B cell (primary cell): ENCODE results near the gene BCL6B.

Experiments
- CTCF ChIP-seq: fragments of 200-600 bp; IDR thresholded peaks from one replicate; pipeline ENCODE4 v1.8.0; 2022; ENCODE audit warnings: antibody characterized with exemption, mild to moderate bottlenecking
- EZH2 ChIP-seq: IDR thresholded peaks from 2 replicates; pipeline ENCODE4 v1.6.1; 2012; ENCODE audit warnings: borderline replicate concordance, low read depth, mild to moderate bottlenecking, moderate library complexity, low read length; ENCODE audit not compliant: insufficient read depth, poor library complexity, severe bottlenecking

DNA sequence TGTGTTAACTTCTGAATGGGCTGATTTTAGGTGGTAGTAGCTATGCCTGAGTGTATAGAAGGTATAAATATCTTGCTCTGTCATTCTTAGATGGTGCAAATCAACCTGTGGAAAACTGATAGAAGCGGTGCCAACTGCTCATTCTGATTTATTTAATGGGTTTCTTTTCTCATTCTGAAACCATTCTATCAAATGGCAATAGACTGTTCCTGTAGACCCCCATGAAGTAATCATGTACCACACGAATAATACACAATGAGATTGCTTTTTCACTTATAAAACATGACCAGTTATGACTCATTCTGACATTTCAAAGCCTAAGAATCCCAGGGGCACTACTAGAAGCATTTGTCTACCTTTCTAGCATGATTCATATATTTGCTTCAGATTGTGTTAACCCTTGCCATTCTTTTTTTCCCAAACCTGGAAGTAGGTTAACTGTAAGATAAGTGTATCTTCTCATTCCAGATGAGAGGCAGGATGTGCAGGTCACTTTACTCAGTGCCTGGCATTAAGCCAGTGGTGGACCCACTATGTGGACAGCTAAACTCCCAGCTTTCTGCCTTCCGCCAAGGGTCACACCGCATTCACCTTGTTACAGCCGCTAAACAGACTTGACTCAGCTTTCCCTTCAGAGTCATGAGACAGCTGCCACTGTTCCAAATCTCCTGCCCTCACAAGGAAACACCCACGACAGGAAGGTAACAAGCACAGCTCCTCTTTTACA, 37.5 kb downstream of the BCL6B start:
- TF ChIP-seq CTCF (no peak), EZH2 (no peak)
